PC-9 (cell line): ENCODE data around the gene TBX15.

Experiments used
- EZH2 ChIP-seq: fragments of 200-600 bp; sonication (generic); IDR thresholded peaks from 2 replicates; pipeline ENCODE4 v1.8.0; 2017; ENCODE audit warnings: antibody characterized with exemption, low read depth
- TF ChIP-seq, protein P1 (sequence below): fragments of 200-600 bp; sonication (generic); conservative IDR thresholded peaks from 2 replicates; pipeline ENCODE4 v1.6.1; 2017; ENCODE audit warnings: mixed run types, antibody characterized with exemption, mild to moderate bottlenecking, moderate library complexity

DNA sequence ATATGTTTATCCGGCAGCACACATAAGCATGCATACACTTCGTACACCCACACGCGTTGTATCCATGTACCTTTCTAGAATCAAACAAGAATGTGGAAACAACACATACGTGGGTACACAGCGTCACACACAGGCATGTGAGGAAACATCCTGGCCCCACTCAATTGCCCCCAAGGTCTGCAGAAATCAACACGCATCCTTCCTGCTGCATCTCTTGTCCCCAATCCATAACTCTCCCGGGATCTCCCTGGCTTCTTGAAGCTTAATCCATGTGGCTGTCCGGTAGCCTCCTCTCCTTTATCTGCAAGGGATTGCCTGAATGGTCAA, 5.5 kb upstream of the TBX15 start:
- TF ChIP-seq, protein P1, sequence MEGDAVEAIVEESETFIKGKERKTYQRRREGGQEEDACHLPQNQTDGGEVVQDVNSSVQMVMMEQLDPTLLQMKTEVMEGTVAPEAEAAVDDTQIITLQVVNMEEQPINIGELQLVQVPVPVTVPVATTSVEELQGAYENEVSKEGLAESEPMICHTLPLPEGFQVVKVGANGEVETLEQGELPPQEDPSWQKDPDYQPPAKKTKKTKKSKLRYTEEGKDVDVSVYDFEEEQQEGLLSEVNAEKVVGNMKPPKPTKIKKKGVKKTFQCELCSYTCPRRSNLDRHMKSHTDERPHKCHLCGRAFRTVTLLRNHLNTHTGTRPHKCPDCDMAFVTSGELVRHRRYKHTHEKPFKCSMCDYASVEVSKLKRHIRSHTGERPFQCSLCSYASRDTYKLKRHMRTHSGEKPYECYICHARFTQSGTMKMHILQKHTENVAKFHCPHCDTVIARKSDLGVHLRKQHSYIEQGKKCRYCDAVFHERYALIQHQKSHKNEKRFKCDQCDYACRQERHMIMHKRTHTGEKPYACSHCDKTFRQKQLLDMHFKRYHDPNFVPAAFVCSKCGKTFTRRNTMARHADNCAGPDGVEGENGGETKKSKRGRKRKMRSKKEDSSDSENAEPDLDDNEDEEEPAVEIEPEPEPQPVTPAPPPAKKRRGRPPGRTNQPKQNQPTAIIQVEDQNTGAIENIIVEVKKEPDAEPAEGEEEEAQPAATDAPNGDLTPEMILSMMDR, result no peak
- TF ChIP-seq EZH2, result no peak
